HepG2 (cell line): ENCODE results near the gene DQX1. TPM values are rescaled to one million over a fixed set of nuclear protein-coding genes. Genes with fewer than 3 reads are reported as not detected.

Experiments used
- CBX2 ChIP-seq, 2 experiments: fragments of 200-600 bp in 1 of 2; sonication (generic); formaldehyde crosslinking in 1 of 2; IDR thresholded peaks; 2 replicates each; pipeline versions ENCODE4 v1.7.0 to v1.8.1; 2018 to 2022; ENCODE audit warnings: low read depth in 2 of 2, low read length in 1 of 2, mild to moderate bottlenecking in 1 of 2, missing genetic modification reagents in 1 of 2
- CENPX ChIP-seq: sonication (generic); formaldehyde crosslinking; IDR thresholded peaks from 2 replicates; pipeline ENCODE4 v1.9.0; 2021; ENCODE audit warnings: mild to moderate bottlenecking, missing genetic modification reagents, moderate library complexity
- EZH2 ChIP-seq: conservative IDR thresholded peaks from 2 replicates; pipeline ENCODE4 v1.6.1; 2012; ENCODE audit warnings: mild to moderate bottlenecking, low read depth, low read length, moderate library complexity
- LCORL ChIP-seq, 2 experiments: fragments of 450-650 bp in 1 of 2; sonication (generic) in 1 of 2; formaldehyde crosslinking in 1 of 2; IDR thresholded peaks; 2 replicates each; pipeline versions ENCODE4 v1.5.0 to v1.6.1; 2017 to 2020; ENCODE audit warnings: antibody characterized with exemption in 1 of 2, missing genetic modification reagents in 1 of 2
- NFKBIZ ChIP-seq: IDR thresholded peaks from 2 replicates; pipeline ENCODE4 v1.6.1; 2018; ENCODE audit warnings: missing genetic modification reagents, missing compliant biosample characterization
- ONECUT2 ChIP-seq: sonication (generic); formaldehyde crosslinking; IDR thresholded peaks from 2 replicates; pipeline ENCODE4 v1.4.0; 2020; ENCODE audit warnings: missing genetic modification reagents
- PHF21A ChIP-seq: sonication (generic); formaldehyde crosslinking; IDR thresholded peaks from 2 replicates; pipeline ENCODE4 v1.5.0; 2020; ENCODE audit warnings: mild to moderate bottlenecking, missing genetic modification reagents
- RARA ChIP-seq: IDR thresholded peaks from 2 replicates; pipeline ENCODE4 v1.6.1; 2016; ENCODE audit warnings: missing genetic modification reagents, missing compliant biosample characterization
- REXO4 ChIP-seq: sonication (generic); formaldehyde crosslinking; IDR thresholded peaks from 2 replicates; pipeline ENCODE4 v1.8.0; 2022; ENCODE audit warnings: missing genetic modification reagents, mild to moderate bottlenecking, borderline replicate concordance
- SRSF4 ChIP-seq: fragments of 200-400 bp; formaldehyde crosslinking; IDR thresholded peaks from one replicate; pipeline ENCODE4 v1.6.1; 2018; ENCODE audit warnings: mild to moderate bottlenecking, low read depth, low read length, moderate library complexity; ENCODE audit not compliant: poor library complexity, severe bottlenecking
- ZBTB3 ChIP-seq: sonication (generic); formaldehyde crosslinking; IDR thresholded peaks from 2 replicates; pipeline ENCODE4 v1.4.0; 2020; ENCODE audit warnings: low read depth, mild to moderate bottlenecking, moderate library complexity, missing genetic modification reagents, borderline replicate concordance
- ZNF441 ChIP-seq: sonication (generic); formaldehyde crosslinking; IDR thresholded peaks from 2 replicates; pipeline ENCODE4 v1.7.0; 2021; ENCODE audit warnings: missing genetic modification reagents, borderline replicate concordance
- ZNF468 ChIP-seq: sonication (generic); formaldehyde crosslinking; IDR thresholded peaks from 2 replicates; pipeline ENCODE4 v1.8.0; 2022; ENCODE audit warnings: mild to moderate bottlenecking, moderate library complexity, missing genetic modification reagents
- ZNF629 ChIP-seq: sonication (generic); formaldehyde crosslinking; conservative IDR thresholded peaks from 2 replicates; pipeline ENCODE4 v1.5.0; 2020; ENCODE audit warnings: missing genetic modification reagents
- ZNF672 ChIP-seq: sonication (generic); formaldehyde crosslinking; IDR thresholded peaks from 2 replicates; pipeline ENCODE4 v1.8.1; 2022; ENCODE audit warnings: missing genetic modification reagents
- ZNF674 ChIP-seq: sonication (generic); formaldehyde crosslinking; IDR thresholded peaks from 2 replicates; pipeline ENCODE4 v1.5.0; 2020; ENCODE audit warnings: low read depth, mild to moderate bottlenecking, missing genetic modification reagents
- ZSCAN30 ChIP-seq: sonication (generic); formaldehyde crosslinking; IDR thresholded peaks from 2 replicates; pipeline ENCODE4 v1.5.0; 2020; ENCODE audit warnings: mild to moderate bottlenecking, missing genetic modification reagents
- polyA plus RNA-seq, 8 experiments: library from polyadenylated mRNA; depleted of rRNA in 3 of 8; stranded (reverse) in 7 of 8; unstranded in 1 of 8; fragments of >200 nt; fragmentation: Illumina TruSeq in 4 of 8; extraction: Trizol in 4 of 8; gene quantifications; 2 replicates each; pipeline versions ENCODE4 v1.2.1 to v1.2.3, GENCODE V29; 2011 to 2016; ENCODE audit warnings: low read depth in 4 of 8, missing spikeins in 1 of 8, mixed read lengths in 1 of 8; ENCODE audit not compliant: insufficient read depth in 1 of 8
- total RNA-seq, 5 experiments: library from RNA; depleted of rRNA; stranded (reverse); fragments of >200 nt; fragmentation: Illumina TruSeq; extraction: Trizol; gene quantifications; 2 replicates each; pipeline ENCODE4 v1.2.3, GENCODE V29; 2016; ENCODE audit warnings: low read depth in 1 of 5
- TF ChIP-seq, protein P1 (sequence below): sonication (generic); formaldehyde crosslinking; IDR thresholded peaks from 2 replicates; pipeline ENCODE4 v1.5.0; 2020; ENCODE audit warnings: mild to moderate bottlenecking, missing genetic modification reagents, moderate library complexity
- TF ChIP-seq, protein P2 (sequence below): sonication (generic); formaldehyde crosslinking; IDR thresholded peaks from 2 replicates; pipeline ENCODE4 v1.5.1; 2020; ENCODE audit warnings: mild to moderate bottlenecking, missing genetic modification reagents, borderline replicate concordance
- TF ChIP-seq, protein P3 (sequence below): sonication (generic); formaldehyde crosslinking; IDR thresholded peaks from 2 replicates; pipeline ENCODE4 v1.4.0; 2020; ENCODE audit warnings: mild to moderate bottlenecking, missing genetic modification reagents
- TF ChIP-seq, protein P4 (sequence below): sonication (generic); formaldehyde crosslinking; IDR thresholded peaks from 2 replicates; pipeline ENCODE4 v1.5.0; 2020; ENCODE audit warnings: missing genetic modification reagents

Gene DQX1
- total and polyA plus RNA-seq, 2 of the 13 experiments (the other 11 are each of a cell fraction or from before 2014, with no cell fraction given): 27.6 to 89.8 TPM

DNA sequence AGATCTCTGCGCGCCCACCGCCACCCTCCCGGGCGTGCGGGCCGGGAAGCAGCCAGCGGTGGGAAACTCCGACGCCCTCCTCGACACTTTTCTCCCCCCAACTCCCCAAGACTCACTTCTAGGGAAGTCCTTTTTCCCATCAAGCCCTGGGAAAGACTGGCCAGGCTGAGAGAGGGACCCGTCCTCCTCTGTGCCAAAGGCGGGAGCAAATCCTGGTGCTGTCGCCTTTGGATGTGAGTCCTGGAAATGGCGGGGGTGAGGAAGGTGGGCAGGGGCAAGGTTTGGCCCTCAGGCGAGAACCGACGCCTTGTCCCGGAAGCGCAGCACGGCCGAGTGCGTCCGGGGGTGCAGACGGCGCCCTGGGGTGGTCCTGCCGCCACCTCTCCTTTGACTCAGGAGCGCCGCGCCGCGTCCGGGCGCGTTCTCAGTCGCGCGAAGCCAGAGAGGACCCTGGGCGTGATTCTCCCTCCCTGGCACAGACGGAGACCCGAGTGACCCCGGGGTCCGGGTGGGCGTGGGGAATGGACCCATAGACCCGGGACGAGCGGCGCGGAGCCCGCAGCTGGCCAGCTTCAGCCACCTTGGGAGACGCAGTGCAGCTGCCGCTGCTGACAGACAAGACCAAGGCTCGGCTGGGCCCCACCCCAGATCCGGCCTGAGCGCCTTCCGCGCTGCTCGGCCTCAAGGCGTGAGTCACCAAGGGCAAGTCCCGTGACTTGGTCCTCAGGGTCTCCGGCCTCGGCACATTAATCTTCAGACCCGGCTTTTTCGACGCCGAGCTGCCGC is 23.1 kb downstream of the DQX1 start (continued):
- 0 out of 2 replicates have a peak, but pooled peaks have one; percentile 90 for TF ChIP-seq ZNF468 (CRISPR knock-in tag)
- no peak for TF ChIP-seq SRSF4
- TF ChIP-seq LCORL (IDR thresholded peaks at IDR 0.05): no peak
- TF ChIP-seq LCORL (CRISPR knock-in tag; IDR thresholded peaks at IDR 0.05): peak; percentile 72; the same call in 1 of the 2 replicates
- TF ChIP-seq PHF21A (CRISPR knock-in tag): peak; percentile 25; the same call in 1 of the 2 replicates
- TF ChIP-seq ONECUT2 (CRISPR knock-in tag): no peak; the same call in 1 of the 2 replicates
- no peak for TF ChIP-seq ZNF629 (CRISPR knock-in tag)
- no peak for TF ChIP-seq ZNF441
- TF ChIP-seq, protein P1, sequence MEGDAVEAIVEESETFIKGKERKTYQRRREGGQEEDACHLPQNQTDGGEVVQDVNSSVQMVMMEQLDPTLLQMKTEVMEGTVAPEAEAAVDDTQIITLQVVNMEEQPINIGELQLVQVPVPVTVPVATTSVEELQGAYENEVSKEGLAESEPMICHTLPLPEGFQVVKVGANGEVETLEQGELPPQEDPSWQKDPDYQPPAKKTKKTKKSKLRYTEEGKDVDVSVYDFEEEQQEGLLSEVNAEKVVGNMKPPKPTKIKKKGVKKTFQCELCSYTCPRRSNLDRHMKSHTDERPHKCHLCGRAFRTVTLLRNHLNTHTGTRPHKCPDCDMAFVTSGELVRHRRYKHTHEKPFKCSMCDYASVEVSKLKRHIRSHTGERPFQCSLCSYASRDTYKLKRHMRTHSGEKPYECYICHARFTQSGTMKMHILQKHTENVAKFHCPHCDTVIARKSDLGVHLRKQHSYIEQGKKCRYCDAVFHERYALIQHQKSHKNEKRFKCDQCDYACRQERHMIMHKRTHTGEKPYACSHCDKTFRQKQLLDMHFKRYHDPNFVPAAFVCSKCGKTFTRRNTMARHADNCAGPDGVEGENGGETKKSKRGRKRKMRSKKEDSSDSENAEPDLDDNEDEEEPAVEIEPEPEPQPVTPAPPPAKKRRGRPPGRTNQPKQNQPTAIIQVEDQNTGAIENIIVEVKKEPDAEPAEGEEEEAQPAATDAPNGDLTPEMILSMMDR (CRISPR knock-in tag): peak; percentile 96
- no peak for TF ChIP-seq CBX2 (IDR thresholded peaks at IDR 0.05; ENCODE audit: low read depth, low read length)
- TF ChIP-seq CBX2 (CRISPR knock-in tag; IDR thresholded peaks at IDR 0.05; ENCODE audit: low read depth): no peak
- TF ChIP-seq EZH2: no peak
- peak; percentile 41; the same call in 1 of the 2 replicates for TF ChIP-seq REXO4 (CRISPR knock-in tag)
- TF ChIP-seq, protein P2, sequence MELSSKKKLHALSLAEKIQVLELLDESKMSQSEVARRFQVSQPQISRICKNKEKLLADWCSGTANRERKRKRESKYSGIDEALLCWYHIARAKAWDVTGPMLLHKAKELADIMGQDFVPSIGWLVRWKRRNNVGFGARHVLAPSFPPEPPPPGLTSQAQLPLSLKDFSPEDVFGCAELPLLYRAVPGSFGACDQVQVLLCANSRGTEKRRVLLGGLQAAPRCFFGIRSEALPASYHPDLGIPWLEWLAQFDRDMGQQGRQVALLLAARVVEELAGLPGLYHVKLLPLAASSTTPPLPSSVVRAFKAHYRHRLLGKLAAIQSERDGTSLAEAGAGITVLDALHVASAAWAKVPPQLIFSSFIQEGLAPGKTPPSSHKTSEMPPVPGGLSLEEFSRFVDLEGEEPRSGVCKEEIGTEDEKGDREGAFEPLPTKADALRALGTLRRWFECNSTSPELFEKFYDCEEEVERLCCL (CRISPR knock-in tag): peak; percentile 65; the same call in 1 of the 2 replicates
- TF ChIP-seq, protein P3, sequence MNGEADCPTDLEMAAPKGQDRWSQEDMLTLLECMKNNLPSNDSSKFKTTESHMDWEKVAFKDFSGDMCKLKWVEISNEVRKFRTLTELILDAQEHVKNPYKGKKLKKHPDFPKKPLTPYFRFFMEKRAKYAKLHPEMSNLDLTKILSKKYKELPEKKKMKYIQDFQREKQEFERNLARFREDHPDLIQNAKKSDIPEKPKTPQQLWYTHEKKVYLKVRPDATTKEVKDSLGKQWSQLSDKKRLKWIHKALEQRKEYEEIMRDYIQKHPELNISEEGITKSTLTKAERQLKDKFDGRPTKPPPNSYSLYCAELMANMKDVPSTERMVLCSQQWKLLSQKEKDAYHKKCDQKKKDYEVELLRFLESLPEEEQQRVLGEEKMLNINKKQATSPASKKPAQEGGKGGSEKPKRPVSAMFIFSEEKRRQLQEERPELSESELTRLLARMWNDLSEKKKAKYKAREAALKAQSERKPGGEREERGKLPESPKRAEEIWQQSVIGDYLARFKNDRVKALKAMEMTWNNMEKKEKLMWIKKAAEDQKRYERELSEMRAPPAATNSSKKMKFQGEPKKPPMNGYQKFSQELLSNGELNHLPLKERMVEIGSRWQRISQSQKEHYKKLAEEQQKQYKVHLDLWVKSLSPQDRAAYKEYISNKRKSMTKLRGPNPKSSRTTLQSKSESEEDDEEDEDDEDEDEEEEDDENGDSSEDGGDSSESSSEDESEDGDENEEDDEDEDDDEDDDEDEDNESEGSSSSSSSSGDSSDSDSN (CRISPR knock-in tag): peak; percentile 87
- peak; percentile 14; the same call in 1 of the 2 replicates for TF ChIP-seq NFKBIZ
- no peak for TF ChIP-seq ZNF672
- TF ChIP-seq ZNF674 (CRISPR knock-in tag): no peak
- TF ChIP-seq CENPX (CRISPR knock-in tag): no peak
- no peak for TF ChIP-seq ZSCAN30
- TF ChIP-seq, protein P4, sequence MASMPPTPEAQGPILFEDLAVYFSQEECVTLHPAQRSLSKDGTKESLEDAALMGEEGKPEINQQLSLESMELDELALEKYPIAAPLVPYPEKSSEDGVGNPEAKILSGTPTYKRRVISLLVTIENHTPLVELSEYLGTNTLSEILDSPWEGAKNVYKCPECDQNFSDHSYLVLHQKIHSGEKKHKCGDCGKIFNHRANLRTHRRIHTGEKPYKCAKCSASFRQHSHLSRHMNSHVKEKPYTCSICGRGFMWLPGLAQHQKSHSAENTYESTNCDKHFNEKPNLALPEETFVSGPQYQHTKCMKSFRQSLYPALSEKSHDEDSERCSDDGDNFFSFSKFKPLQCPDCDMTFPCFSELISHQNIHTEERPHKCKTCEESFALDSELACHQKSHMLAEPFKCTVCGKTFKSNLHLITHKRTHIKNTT (CRISPR knock-in tag): no peak
- TF ChIP-seq RARA (CRISPR knock-in tag): no peak
- 0 out of 2 replicates have a peak, but pooled peaks have one; percentile 5 for TF ChIP-seq ZBTB3 (CRISPR knock-in tag)
